ENCODE results near the gene RABEPK.

Gene RABEPK

DNA sequence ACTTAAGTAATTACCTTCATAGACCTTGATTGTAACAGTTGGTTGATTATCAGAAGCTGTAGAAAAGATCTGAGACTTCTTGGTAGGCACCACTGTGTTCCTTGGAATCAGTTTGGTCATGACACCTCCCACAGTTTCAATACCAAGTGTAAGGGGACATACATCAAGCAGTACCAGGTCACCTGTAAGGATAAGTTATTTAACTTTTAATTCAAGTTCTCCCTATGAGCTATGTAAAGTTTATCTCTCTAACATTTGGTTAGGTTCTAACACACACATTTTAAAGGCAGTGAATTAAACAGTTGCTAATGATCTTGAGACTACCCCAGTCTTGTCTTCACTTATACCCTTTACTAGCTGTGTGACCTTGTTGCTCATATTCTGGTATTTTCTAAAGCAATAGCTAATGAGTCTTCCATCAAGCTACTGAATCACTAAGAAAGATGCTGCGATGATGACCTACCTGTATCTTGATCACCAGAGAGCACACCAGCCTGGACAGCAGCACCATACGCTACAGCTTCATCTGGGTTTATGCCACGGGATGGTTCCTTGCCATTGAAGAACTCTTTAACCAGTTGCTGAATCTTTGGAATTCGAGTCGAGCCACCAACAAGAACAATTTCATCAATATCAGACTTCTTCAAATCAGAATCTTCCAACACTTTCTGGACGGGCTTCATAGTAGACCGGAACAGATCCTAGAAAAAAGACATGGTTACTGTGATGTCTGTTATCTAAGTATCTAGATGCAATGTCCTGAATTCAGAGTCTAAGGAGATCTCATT lies 38.0 kb downstream of the RABEPK start:
- H3K4me3 ChIP-seq (ENCODE audit: low read depth, low read length) = no peak overlapping the region

DNA sequence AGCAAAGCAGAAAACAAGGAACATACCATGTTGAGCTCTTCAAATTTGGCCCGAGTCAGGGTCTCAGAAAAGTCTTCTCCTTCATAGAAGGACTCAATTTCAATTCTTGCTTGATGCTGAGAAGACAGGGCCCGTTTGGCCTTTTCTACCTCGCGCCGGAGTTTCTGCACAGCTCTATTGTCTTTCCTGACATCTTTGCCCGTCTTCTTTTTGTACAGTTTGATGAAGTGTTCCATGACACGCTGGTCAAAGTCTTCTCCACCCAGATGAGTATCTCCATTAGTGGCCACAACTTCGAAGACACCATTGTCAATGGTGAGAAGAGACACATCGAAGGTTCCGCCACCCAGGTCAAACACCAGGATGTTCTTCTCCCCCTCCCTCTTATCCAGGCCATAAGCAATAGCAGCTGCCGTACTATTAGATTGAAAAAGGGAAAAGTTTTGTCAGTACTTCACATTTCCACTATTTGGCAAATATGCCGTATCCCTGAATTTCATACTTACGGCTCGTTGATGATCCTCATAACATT lies 38.6 kb downstream of the RABEPK start:
- H3K4me3 ChIP-seq (ENCODE audit: low read depth, low read length) = no peak overlapping the region
- no peak for TF ChIP-seq CTCF (IDR thresholded peaks at IDR 0.05; ENCODE audit: borderline replicate concordance, insufficient read depth, low read depth, low read length)

More for the DNA sequence above, 38.0 kb downstream of the RABEPK start:
- TF ChIP-seq CTCF (IDR thresholded peaks at IDR 0.05; ENCODE audit: borderline replicate concordance, insufficient read depth, low read depth, low read length) = no peak

DNA sequence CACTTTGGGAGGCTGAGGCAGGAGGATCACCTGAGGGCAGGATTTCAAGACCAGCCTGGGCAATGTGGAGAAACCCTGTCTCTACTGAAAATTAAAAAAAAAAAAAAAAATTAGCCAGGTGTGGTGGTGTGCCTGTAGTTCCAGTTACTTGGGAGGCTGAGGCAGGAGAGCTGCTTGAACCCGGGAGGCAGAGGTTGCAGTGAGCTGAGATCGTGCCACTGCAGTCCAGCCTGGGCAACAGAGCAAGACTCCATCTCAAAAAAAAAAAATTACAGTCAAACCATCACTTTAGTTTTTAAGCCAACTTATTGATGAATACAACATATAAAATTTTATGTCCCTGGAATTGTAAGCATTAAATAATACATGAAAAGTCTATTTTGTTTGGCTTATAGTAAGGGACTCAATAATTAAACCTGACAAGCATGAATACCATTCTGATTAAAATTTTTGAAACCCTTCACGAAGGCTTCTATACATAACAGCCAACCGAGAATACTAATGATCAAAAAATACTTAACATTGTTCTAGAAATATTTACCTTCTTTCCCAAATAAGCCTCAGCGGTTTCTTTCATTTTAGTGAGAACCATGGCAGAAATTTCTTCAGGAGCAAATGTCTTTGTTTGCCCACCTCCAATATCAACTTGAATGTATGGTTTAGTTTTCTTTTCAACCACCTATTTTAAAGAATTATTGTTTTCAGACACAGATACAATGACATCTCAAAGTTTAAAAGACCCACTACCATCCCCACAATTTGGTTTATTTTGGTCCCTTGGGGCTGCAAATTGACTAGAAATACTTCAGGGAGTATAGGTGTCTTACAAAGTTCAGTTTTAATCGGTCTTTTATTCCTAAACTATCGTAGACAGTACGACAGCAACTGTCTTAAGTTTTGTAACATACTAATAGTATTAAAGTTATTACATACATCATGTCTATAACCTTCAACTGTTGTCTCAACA lies 39.6 kb downstream of the RABEPK start:
- peak overlapping the region; percentile 100 for H3K4me3 ChIP-seq (ENCODE audit: low read depth, low read length)
- TF ChIP-seq CTCF (IDR thresholded peaks at IDR 0.05; ENCODE audit: borderline replicate concordance, insufficient read depth, low read depth, low read length) = no peak

DNA sequence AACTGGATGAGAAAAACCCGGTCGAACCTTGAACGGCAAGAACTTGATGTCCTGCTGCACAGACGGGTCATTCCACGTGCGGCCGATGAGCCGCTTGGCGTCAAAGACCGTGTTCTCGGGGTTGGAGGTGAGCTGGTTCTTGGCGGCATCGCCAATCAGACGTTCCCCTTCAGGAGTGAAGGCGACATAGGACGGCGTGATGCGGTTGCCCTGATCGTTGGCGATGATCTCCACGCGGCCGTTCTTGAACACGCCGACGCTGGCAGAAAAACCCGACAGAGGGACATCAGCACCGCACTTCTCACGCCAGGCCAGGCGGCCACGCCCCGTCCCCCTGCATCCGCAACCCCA lies 40.3 kb downstream of the RABEPK start:
- H3K4me3 ChIP-seq (ENCODE audit: low read depth, low read length) = peak overlapping the region; percentile 100
- TF ChIP-seq CTCF (IDR thresholded peaks at IDR 0.05; ENCODE audit: borderline replicate concordance, insufficient read depth, low read depth, low read length) = no peak

- peak within 1 kb of the TSS; percentile 100 for H3K4me3 ChIP-seq (ENCODE audit: low read depth, low read length)
- TF ChIP-seq CTCF (IDR thresholded peaks at IDR 0.05; ENCODE audit: borderline replicate concordance, insufficient read depth, low read depth, low read length) = 0 out of 2 replicates have a peak, but pooled peaks have one; percentile 10
Observed at GRCh38 chr9:125241000-125241862, 40.9 kb downstream of the RABEPK start, which contains the start of gene HSPA5. Gene HSPA5, minus strand, starts transcription at chr9:125241343. Its CDS starts 217 bp downstream, at chr9:125241126.

Measured in GM12875 (cell line).